Umbilical cord (tissue), 2 donors: ENCODE measurements around the gene NTM. TPM values are rescaled to one million over a fixed set of nuclear protein-coding genes. Genes with fewer than 3 reads are reported as not detected.
A peak's percentile ranks its signal among the peaks of the same experiment; 100 is the strongest.

Source experiments
- DNase-seq: peaks from one replicate; pipeline ENCODE4 v3.0.0-alpha.2; 2015; ENCODE audit warnings: low spot score
- total RNA-seq: library from RNA; depleted of rRNA; stranded (reverse); fragments of >200 nt; gene quantifications from one replicate; pipeline ENCODE4 v1.2.3, GENCODE V29; 2014; ENCODE audit warnings: low replicate concordance; ENCODE audit not compliant: insufficient read depth

NTM gene
- total RNA-seq, 1 donor from 2014 or later = 8.9 TPM

- no peak for DNase-seq
Measured at GRCh38 chr11:131724436-131724975, 354.1 kb downstream of the NTM start.

GRCh38 chr11:131734871-131735270 lies 364.5 kb downstream of the NTM start:
- DNase-seq = no peak

DNA sequence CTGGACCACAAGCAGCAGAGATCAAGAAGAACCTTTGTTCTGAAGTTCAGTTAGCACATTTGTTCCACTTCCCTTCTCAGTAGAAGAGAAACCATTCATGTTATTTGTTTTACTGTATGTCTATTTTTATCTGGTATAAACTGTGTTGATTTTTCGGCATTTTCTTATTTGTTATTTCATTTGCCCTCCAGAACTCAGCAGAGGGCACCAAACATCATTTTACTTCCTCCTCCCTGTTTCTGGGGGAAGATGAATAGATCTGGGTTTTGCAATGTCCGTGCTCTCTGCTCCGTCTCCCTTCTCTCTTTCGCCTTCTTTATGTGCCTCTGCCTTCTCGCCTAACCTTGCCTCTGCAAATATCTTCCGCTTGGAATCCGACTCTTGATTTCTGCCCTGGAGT lies 366.9 kb downstream of the NTM start:
- DNase-seq = no peak

GRCh38 chr11:131739243-131739882 lies 368.9 kb downstream of the NTM start:
- no peak for DNase-seq

DNA sequence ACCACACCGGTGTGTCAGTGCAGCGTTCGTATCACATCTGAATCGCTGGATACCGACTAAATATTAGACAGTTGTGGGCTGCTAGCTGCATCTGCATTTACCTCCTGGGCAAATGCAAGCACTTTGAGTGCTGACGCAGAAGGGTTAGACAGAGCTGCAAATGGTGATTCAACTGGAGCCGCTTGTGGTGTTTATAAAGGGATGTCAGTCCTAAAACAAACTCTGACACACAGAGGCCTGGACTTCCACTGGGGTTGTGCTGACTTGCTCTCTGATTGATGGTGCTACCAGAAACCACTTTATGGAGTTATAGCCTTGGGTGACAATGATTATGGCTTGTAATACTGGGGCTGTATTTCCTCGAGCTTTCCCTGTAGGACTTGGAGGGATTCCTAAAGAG lies 374.4 kb downstream of the NTM start:
- DNase-seq = no peak

DNA sequence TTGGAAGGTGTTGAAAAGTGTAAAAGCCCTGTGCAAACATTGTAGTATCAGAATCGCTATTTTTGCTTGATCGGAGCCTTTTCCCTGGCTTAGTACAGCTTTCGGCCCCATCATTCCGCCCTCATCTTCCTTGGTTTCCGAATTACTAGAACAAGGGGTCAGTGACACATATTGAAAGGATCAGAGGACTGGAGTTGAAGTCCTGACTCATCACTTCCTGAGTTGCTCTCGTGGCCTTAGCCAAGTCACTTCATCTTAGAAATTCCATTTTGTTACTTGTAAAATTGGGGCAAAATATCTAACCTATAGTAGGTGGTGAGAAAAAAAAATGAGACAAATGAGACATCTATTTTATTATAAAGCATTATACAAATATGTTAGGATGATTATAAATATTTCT lies 375.0 kb downstream of the NTM start:
- DNase-seq = no peak

DNA sequence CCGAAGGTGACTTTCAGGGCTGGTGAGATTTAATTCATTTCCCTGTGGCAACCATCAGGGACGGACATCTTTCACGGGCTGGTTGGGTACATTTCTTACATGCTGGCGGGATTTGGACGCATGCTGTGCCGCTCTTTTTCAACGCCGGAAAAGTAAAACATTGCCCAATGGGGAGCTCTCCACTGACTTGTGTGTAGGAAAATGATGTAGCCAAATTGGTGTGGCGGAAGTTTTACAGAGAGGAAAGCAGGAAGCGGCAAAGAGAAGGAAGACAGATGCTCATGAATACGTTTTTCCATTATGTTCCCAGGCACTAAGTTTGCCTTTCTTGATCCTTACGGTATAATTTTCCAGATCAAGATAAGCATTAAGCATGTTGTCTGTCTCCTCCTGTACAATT lies 375.8 kb downstream of the NTM start:
- DNase-seq = no peak

DNA sequence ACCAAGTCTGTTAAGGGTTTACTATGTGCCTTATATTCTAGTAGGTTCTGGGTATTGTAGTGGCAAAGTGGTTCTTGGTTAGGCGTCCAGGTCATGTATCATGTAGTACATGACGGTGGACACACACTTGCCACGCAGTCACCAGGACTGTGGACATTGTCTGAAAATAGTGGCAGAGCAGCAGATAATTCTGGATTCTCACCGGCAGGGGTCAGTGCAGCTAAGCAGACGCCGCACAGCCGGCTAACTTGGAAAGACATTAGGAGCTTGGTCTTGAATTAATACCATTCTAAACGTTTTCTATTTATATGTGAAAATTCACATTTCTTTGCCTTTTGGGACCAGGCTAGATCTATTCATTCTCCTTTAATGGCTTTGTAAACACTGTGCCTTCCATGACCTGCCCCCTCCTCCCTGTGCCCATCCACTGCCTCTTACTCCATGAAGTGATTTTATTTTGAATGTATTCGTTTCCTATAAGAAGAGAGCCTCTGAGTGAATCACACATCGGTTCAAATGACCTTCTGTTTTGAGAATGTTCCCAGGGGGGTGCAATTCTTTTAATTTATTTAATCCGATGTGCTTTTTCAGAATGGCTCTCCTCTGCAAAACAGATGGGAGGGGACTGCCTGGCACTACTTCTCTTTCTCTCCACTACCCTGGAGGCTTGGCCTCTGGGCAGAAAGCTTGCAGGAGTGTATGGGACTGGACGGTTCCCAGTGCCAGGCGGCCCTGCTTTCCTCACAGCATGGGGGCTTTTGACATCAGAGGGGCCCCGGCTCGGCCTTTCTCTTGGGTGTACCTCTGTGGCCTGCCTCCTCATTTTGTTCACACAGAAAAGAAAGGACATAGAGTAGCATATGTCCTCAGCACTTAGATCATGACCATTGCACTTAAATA lies 378.0 kb downstream of the NTM start:
- DNase-seq = peak; percentile 63

DNA sequence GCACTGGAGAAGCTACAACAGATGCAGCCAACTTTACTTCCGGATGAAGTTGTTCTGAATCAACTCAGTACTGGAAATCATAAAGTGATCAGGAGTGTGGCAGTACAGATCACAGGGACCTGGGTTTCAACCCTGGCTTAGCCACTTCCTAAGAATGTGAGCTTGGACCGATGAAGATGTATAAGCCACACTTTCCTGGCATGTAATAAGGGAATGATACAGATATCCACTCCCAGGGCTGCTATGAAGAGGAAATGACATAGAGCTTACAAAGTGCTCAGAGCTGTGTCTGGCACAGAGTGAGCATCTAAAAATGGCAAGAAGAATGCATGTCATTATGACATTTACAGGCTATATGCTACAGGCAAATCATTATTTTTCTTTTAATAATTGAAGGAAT lies 378.7 kb downstream of the NTM start:
- DNase-seq = peak; percentile 21

DNA sequence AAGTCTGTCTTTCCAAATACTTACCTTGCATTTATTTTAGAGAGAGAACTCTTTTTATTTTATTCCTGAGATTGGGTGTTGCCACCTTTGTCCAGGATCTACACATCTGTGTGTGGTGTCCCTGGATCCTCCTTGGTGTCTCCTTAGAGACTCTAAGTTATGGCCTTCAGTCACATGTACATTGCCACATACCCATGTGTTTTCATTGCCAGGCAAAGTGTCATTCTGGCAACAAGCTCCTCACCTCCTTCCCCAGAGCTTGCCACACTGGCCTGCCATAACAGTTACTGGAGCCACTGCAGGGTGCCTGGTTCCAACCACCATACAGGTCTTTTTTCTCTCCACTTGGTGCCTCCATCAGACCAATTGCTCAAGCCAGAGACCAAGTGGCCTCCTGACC lies 379.7 kb downstream of the NTM start:
- no peak for DNase-seq

GRCh38 chr11:131750692-131751091 lies 380.3 kb downstream of the NTM start:
- DNase-seq = no peak

DNA sequence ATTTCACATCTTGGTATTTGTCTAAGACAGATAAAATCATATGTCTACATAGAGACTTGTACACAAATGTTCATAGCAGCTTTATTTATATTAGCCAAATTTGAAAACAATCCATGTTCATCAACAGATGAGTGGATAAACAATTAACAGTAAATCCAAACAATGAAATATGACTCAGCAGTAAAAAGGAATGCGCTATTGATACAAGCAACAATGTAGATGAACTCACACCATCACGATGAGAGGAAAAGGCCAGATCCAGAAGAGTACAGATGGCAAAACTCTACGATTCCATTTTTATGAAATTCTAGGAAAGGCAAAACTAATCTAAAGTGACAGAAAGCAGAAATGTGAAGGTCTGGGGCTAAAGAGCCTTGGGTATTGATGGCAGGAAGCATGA lies 384.3 kb downstream of the NTM start:
- DNase-seq = no peak

- DNase-seq = no peak
Measured at GRCh38 chr11:131756479-131757110, 386.2 kb downstream of the NTM start.

- DNase-seq = no peak
Measured at GRCh38 chr11:131758726-131759125, 388.3 kb downstream of the NTM start.

DNA sequence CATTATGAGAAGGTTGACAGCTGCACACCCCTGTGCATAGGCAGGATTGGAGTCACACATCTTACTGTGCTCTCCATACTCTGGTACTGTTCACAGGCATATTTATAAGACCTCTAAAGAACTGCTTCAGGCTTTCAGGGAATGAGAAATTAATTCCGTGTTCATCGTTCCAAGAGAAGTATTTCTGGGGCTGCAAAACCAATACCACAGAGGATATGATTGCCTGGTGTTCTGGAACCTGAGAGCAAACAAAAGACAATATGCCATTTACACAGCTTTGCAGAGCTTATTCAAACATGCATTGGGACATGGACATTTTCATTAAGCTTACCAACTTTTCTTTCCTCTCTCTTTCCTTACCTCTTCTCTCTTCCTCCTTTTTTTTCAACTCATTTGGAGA lies 388.7 kb downstream of the NTM start:
- DNase-seq = no peak

GRCh38 chr11:131760091-131761061 lies 390.0 kb downstream of the NTM start:
- peak; percentile 89 for DNase-seq

- DNase-seq = no peak
Measured at GRCh38 chr11:131762346-131763110, 392.1 kb downstream of the NTM start.

DNA sequence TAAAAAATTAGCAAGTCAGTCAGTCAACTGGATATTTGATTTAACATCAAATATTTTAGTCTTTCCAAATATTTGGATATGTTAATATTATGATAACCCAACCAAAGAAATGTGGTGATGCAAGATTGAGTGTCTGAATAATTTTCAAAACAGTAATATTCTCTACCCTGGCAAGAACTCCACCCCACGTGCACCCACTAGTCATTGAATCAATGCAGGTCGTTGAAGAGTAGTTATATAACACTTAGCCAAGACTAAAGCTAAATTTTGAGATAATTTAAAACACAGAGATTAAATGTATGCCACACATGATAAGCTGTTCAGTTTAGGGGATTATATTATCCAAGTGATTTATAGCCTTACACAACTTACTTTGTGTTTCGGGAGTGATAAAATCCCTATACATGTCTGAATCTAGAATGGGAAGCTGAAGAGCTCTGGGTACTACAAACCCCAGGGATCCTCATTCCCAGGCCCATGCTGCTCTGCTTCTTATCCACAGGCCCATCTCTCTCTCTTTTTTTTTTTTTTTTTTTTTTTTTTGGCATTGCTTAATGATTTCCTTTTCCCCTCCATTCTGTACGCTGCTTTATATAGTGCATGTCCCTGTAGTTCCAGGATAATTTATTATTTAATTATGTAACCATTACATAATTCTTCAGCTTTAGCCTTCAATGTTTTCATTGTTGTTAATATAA lies 392.9 kb downstream of the NTM start:
- DNase-seq = no peak

- DNase-seq = no peak
Measured at GRCh38 chr11:131764126-131764525, 393.7 kb downstream of the NTM start.

DNA sequence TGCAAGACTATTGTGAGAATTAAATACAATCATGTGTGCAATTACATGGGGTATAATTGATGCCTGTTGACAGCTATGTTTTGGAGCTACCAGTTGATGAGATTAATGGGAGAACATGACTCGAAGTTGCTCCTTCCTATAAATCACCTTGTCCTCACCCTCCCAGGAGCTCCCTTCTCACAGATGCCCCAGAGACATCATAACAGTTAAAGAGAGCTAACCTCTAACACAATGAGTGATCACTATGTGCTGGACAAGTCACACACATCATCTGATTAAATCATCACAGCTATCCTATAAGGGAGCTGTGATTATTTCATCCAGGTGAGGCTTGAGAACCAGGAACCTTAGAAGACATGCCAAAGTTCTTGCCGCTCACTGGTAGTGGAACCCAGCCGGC lies 394.2 kb downstream of the NTM start:
- no peak for DNase-seq
